Erythroblast (primary cell): ENCODE data around the gene NAPA.

Source experiments
- GATA1 ChIP-seq: IDR thresholded peaks from 2 replicates; pipeline ENCODE4 v1.6.1; 2011; ENCODE audit warnings: low read depth, mild to moderate bottlenecking, control low read depth, low read length, moderate library complexity
- POLR2A ChIP-seq: IDR thresholded peaks from 2 replicates; pipeline ENCODE4 v1.6.1; 2011; ENCODE audit warnings: mild to moderate bottlenecking, low read length

GRCh38 chr19:47458672-47459071 lies 56.2 kb downstream of the NAPA start:
- TF ChIP-seq POLR2A, result no peak
- TF ChIP-seq GATA1, result no peak
